Osteoblast (primary cell): ENCODE data around the gene PLK5. TPM values are rescaled to one million over a fixed set of nuclear protein-coding genes. Genes with fewer than 3 reads are reported as not detected.

Source experiments
- DNase-seq: peaks from one replicate; pipeline ENCODE4 v3.0.0; 2011; ENCODE audit warnings: low spot score, mixed read lengths; ENCODE audit not compliant: insufficient read length; ENCODE audit errors: missing footprints
- H2AFZ ChIP-seq: 2 replicates; pipeline ENCODE4 v1.6.0; 2011; ENCODE audit warnings: mild to moderate bottlenecking, low read length
- H3K27ac ChIP-seq: 2 replicates; pipeline ENCODE4 v1.5.1; 2011; ENCODE audit warnings: mild to moderate bottlenecking, low read depth, low read length, moderate library complexity
- H3K27me3 ChIP-seq: 2 replicates; pipeline ENCODE4 v1.6.0; 2012; ENCODE audit warnings: mild to moderate bottlenecking, control low read depth, inconsistent platforms, low read length, moderate library complexity; ENCODE audit not compliant: insufficient read depth
- H3K36me3 ChIP-seq: 2 replicates; pipeline ENCODE4 v1.5.1; 2011; ENCODE audit warnings: mild to moderate bottlenecking, low read length, control low read depth, moderate library complexity; ENCODE audit not compliant: insufficient read depth
- H3K4me1 ChIP-seq: 2 replicates; pipeline ENCODE4 v1.5.1; 2011; ENCODE audit warnings: mild to moderate bottlenecking, low read length, control low read depth, moderate library complexity; ENCODE audit not compliant: insufficient read depth
- H3K4me2 ChIP-seq: 2 replicates; pipeline ENCODE4 v1.6.0; 2011; ENCODE audit warnings: mild to moderate bottlenecking, low read length; ENCODE audit not compliant: insufficient read depth
- H3K4me3 ChIP-seq: fragments of 200-600 bp; sonication (generic); 3 replicates; pipeline ENCODE4 v1.5.1; 2012; ENCODE audit warnings: mild to moderate bottlenecking, low read length, inconsistent platforms; ENCODE audit not compliant: insufficient read depth
- H3K79me2 ChIP-seq: 2 replicates; pipeline ENCODE4 v1.6.0; 2012; ENCODE audit warnings: mild to moderate bottlenecking, low read length, control low read depth, inconsistent platforms; ENCODE audit not compliant: insufficient read depth
- H3K9me3 ChIP-seq: 2 replicates; pipeline ENCODE4 v1.5.1; 2011; ENCODE audit warnings: low read depth, low read length, control low read depth
- H4K20me1 ChIP-seq: 2 replicates; pipeline ENCODE4 v1.6.0; 2012; ENCODE audit warnings: mild to moderate bottlenecking, low read length, control low read depth; ENCODE audit not compliant: insufficient read depth
- total RNA-seq: library from RNA; depleted of rRNA; stranded (reverse); fragments of >200 nt; gene quantifications from 2 replicates; pipeline ENCODE4 v1.2.3, GENCODE V29; 2012
- TF ChIP-seq, protein P1 (sequence below): IDR thresholded peaks from 2 replicates; pipeline ENCODE4 v1.5.1; 2011; ENCODE audit warnings: mild to moderate bottlenecking, low read depth, low read length, moderate library complexity; ENCODE audit errors: extremely low read depth

PLK5 gene
- total RNA-seq, 1 donor, result under 0.01 TPM

DNA sequence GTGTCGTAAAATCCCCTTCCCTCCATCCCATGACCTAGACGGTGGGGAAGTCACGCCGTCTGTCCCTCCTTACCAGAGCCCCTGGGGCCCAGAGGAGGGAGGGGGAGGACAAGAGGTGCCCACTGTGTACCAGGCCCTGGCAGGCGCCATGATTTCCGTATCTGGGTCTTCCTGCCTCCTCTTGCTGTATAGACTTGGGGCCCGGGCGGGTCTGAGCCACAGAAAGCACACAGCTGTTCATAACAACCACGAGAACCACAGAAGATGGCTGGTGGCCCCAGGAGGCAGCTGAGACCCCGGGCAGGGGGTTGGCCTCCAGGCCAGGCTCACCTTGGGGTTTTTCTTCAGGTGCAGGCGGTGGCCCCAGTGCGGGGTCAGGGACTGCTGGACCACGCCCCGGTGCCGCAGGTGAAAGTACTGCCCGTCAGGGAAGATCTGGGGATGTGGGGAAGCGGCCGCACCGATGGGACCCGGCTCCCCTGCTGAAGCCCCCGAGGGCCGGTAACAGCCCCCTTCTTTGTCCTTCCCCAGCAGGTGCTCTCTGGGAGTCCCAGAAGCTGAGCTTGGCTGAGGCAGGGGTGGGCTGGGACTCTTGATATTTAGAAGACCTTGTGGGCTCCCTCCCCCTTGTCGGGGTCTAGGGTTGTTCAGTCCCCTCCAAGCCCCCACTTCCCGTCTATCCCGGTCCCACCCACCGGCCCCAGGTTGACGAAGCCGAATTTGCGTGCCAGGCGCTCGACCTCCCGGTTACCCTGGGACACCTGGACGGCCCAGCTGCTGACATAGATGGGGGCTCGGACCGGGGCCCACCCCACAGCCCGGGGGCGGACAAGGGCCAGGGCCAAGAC lies 34.2 kb upstream of the PLK5 start:
- H2AFZ ChIP-seq, result peak overlapping the region; percentile 99
- peak overlapping the region; percentile 97 for H3K4me2 ChIP-seq
- no peak for DNase-seq
- H3K27me3 ChIP-seq, result peaks cover 10% of the 10 kb centered on the region
- H3K36me3 ChIP-seq, result no peaks in the 10 kb centered on the region
- peak overlapping the region; percentile 76 for H3K4me3 ChIP-seq
- H3K4me1 ChIP-seq, result no peaks in the 10 kb centered on the region
- H3K27ac ChIP-seq, result no peak overlapping the region
- TF ChIP-seq, protein P1, sequence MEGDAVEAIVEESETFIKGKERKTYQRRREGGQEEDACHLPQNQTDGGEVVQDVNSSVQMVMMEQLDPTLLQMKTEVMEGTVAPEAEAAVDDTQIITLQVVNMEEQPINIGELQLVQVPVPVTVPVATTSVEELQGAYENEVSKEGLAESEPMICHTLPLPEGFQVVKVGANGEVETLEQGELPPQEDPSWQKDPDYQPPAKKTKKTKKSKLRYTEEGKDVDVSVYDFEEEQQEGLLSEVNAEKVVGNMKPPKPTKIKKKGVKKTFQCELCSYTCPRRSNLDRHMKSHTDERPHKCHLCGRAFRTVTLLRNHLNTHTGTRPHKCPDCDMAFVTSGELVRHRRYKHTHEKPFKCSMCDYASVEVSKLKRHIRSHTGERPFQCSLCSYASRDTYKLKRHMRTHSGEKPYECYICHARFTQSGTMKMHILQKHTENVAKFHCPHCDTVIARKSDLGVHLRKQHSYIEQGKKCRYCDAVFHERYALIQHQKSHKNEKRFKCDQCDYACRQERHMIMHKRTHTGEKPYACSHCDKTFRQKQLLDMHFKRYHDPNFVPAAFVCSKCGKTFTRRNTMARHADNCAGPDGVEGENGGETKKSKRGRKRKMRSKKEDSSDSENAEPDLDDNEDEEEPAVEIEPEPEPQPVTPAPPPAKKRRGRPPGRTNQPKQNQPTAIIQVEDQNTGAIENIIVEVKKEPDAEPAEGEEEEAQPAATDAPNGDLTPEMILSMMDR, result no peak
- no peaks in the 10 kb centered on the region for H4K20me1 ChIP-seq
- no peaks in the 10 kb centered on the region for H3K79me2 ChIP-seq
- H3K9me3 ChIP-seq, result no peaks in the 10 kb centered on the region

- TF ChIP-seq, protein P1, result no peak
- Histone ChIP-seq H3K4me3 (peak within 1 kb of the TSS; percentile 76), H3K27me3 (peaks cover 10% of the 10 kb centered on the region), H3K79me2 (no peaks in the 10 kb centered on the region), H3K4me1 (no peaks in the 10 kb centered on the region), H3K36me3 (no peaks in the 10 kb centered on the region), H2AFZ (peak within 1 kb of the TSS; percentile 99), H4K20me1 (no peaks in the 10 kb centered on the region), H3K9me3 (no peaks in the 10 kb centered on the region), H3K4me2 (peak within 1 kb of the TSS; percentile 97), H3K27ac (no peak within 1 kb of the TSS)
- peak; percentile 100 for DNase-seq
These were observed 33.4 kb upstream of the PLK5 start, which contains the start of gene PCSK4 for GRCh38 chr19:1490311-1491113. TSS of gene PCSK4 (minus strand) at chr19:1490350. CDS start at chr19:1490346, 4 bp downstream.

GRCh38 chr19:1491114-1491848 lies 32.6 kb upstream of the PLK5 start, which contains the start of gene REEP6:
TSS of gene REEP6 (plus strand) at chr19:1491181. CDS start at chr19:1491270, 89 bp downstream.
- TF ChIP-seq, protein P1, result no peak
- no peaks in the 10 kb centered on the region for H4K20me1 ChIP-seq
- H3K79me2 ChIP-seq, result no peaks in the 10 kb centered on the region
- H3K36me3 ChIP-seq, result no peaks in the 10 kb centered on the region
- DNase-seq, result no peak
- peak within 1 kb of the TSS; percentile 97 for H3K4me2 ChIP-seq
- H2AFZ ChIP-seq, result peak within 1 kb of the TSS; percentile 99
- H3K27me3 ChIP-seq, result peaks cover 10% of the 10 kb centered on the region
- no peaks in the 10 kb centered on the region for H3K4me1 ChIP-seq
- no peaks in the 10 kb centered on the region for H3K9me3 ChIP-seq
- peak within 1 kb of the TSS; percentile 76 for H3K4me3 ChIP-seq
- H3K27ac ChIP-seq, result no peak within 1 kb of the TSS
